GM18517 (cell line): ENCODE data around the gene EIF3K.
"Not testable (repeated sequence)": the region's sequence is repeated elsewhere in the genome, so short reads cannot be mapped to it uniquely, and the experiment has no call there.

Experiments used
- ATAC-seq: cut with Tn5 transposase; IDR thresholded peaks from one replicate; pipeline ENCODE4 v1.9.1; 2021; ENCODE audit warnings: mild to moderate bottlenecking, moderate library complexity; ENCODE audit not compliant: unreplicated experiment

Gene EIF3K

DNA sequence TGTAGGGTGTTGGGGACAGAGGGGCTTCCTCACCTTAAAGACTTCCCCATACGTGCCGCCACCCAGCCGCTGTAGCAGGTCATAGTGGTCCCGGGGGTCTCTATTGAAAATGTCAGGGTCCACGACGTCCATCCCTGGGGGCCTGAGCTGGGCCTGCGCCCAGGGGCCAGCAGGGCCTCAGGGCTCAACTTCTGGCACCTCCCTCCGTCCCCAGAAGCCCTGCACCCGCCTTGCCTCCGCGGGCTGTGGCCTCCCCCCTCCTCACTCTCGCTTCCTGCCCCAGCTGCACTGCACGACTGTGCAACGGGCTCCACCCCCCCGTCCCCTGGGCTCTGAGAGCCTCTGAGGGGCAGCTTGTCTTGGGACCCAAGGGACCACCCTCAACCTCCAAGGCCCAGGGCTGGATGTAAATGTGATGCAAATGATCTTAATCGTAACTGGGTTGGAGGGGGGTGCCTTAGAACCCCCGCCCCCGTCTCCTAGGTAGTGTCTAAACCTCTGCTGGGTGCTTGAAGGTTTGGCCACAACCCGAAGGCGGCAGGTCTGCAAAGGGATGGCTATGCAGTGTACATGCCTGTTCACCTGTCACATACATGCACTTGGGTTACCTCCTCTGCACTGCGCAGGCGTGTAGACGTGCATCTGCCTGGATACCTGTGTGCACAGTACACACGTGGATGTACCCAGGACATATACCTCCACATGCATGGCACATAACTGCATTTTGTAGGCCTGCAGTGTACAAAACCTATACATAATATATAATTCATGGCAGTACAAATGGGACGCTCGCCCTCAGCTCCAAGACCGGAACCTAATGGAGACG is 1.0 kb upstream of the EIF3K start, which contains the start of gene MAP4K1:
TSS of gene MAP4K1 (minus strand) at position 190 of the 826 bp plus-strand sequence. CDS start at position 132, 58 bp downstream.
- ATAC-seq = peak; percentile 50

DNA sequence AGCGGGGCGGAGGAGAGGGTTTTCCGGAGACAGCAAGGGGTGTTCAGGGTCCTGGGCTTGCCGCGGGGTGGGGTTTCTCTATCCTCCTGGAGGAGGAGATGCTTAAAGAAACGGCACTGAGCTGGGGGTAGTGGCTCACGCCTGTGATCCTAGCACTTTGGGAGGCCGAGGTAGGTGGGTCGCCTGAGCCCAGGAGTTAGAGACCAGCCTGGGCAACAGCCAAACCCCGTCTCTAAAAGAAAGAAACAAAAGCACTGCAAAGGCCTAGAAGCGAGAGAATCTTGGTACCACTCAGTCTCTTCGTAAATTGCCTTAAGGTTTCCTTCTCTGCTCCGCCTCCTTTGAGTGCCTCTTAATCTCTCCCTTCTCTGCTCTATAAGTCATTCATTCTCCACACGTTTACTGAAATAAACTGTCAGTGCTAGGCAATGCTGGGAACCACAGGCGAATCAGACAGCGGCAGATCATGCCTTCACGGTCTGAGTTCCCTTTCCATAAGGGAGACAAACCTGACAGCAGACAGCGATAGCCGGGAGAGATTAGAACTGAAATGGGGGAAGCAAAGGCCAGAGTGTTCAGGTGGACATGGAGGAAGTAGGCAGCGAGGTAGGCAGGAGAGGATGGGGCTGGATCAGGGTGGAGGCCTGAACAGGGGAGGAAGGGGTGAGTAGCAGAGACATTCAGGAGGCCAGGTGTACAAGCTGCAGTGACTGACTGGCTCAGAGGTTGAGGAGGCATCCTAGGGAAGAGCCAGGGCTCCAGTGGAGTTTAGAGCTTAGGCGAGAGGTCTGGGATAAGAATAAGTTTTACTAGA is 580 bp downstream of the EIF3K start:
- no peak for ATAC-seq

DNA sequence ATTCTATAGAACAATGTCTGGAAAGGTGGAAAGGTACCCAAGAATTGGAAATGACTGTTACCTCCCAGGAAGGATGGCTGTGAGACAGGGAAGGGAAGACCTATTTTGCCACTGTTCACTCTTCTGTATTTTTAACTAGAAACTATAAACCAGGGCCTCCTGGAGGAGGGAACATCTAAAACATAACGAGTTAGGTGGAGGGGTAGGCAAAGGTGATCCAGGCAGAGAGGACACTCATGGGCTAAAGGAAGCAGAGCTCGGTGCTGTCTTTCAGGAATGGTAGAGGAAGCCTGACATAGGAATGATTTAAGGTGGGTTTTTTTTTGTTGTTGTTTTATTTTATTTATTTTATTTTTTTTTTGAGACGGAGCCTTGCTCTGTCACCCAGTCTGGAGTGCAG is 5.8 kb downstream of the EIF3K start:
- no peak for ATAC-seq

- ATAC-seq = no peak
These were observed 7.4 kb downstream of the EIF3K start for GRCh38 chr19:38626401-38626800.

DNA sequence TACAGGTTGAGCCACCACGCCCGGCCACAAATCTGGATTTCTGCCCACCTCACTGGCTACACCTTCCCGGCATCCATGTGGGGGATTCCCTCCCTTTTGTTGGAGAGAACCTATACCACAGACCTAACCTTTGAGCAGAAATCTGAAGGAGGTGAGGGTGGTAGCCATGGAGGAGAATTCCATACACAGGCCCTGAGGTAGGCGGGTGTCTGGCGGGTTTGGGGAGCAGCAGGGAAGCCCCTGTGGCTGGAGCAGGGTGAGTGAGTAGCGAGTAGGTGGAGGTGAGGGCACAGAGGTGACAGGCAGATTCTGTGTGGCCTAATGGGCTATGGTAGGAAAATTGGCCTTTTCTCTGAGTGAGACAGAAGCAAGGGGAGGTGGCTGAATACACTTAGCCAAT is 10.6 kb downstream of the EIF3K start:
- ATAC-seq = no peak

DNA sequence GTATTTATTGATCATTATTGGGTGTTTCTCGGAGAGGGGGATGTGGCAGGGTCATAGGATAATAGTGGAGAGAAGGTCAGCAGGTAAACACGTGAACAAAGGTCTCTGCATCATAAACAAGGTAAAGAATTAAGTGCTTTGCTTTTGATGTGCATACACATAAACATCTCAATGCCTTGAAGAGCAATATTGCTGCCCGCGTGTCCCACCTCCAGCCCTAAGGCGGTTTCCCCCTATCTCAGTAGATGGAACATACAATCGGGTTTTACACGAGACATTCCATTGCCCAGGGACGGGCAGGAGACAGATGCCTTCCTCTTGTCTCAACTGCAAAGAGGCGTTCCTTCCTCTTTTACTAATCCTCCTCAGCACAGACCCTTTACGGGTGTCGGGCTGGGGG is 12.3 kb downstream of the EIF3K start:
- not testable (repeated sequence) for ATAC-seq

DNA sequence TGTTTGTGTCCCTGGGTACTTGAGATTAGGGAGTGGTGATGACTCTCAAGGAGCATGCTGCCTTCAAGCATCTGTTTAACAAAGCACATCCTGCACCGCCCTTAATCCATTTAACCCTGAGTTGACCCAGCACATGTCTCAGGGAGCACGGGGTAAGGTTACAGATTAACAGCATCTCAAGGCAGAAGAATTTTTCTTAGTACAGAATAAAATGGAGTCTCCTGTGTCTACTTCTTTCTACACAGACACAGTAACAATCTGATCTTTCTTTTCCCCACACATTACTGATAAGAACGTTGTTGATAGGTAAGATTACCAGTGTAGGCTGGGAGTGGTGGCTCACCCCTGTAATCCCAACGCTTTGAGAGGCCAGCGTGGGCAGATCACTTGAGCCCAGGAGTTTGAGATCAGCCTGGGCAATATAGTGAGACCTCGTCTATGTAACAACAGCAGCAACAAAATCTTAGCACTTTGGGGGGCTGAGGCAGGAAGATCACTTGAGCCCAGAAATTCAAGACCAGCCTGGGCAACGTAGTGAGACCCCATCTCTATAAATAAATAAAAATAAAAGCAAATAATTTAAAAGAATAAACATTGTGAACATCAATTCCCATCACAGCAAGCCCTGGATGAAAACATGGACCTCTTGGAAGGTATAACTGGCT is 13.0 kb downstream of the EIF3K start:
- ATAC-seq = not testable (repeated sequence)

DNA sequence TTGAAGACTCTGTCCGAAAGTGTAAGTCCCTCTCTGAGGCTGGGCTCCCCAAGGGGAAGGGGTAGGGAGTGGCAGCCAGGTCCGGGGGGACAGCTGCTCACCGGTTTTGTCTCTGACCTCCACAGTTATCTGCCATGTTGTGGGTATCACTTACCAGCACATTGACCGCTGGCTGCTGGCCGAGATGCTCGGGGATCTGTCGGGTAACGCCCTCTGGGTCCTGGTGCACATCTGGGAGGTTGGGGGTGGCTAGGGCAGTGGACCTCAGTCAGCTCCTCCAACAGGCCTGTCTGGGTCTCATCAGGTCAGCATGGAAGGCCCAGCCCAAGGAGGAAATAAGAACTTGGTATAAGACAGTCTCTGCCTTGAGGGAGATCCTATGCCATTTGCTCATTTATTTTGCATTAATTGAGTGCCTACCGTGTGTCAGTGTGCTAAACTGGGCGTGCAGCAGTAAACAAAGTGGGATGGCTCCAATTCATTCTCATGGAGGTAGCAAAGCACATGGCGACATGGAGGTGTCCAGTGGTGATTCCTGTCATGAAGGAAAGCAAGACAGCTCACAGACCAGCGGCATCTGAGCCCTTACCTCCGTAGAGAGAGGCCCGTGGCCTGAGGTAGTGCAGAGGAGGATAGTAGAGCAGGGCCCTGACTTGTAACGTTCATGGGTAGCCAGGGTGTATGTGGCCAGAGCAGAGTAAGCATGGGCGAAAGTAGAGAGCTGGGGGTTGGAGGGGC is 13.7 kb downstream of the EIF3K start:
- no peak for ATAC-seq

DNA sequence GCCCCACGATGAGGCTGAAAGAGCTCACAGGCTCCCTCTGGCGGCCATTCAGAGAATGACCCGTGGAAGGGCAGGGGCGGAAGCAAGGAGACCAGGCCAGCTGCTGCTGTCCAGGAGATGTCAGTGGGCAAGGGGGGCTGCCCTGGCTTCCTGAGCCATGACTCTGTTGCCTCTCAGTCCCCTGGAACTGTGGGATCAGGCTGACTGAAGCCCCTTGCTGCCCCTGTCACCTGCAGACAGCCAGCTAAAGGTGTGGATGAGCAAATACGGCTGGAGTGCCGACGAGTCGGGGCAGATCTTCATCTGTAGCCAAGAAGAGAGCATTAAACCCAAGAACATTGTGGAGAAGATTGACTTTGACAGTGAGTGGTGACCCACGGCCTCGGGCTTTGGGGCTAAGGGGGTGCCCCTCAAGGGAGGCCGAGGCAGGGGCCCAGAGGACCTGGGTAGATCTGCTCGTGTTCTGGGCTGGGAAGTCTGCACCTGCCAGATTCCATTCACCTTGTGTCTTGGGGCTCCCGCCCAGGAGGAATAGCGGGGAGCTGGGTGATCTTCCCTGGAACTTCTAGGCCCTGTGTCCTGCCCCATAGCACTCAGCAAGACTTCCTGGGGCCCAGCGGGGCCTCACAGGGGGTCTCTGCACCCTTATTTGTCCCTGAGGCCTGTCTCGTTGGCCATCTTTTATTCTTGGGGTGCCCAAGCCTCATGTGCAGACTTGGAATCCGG is 15.9 kb downstream of the EIF3K start:
- no peak for ATAC-seq

DNA sequence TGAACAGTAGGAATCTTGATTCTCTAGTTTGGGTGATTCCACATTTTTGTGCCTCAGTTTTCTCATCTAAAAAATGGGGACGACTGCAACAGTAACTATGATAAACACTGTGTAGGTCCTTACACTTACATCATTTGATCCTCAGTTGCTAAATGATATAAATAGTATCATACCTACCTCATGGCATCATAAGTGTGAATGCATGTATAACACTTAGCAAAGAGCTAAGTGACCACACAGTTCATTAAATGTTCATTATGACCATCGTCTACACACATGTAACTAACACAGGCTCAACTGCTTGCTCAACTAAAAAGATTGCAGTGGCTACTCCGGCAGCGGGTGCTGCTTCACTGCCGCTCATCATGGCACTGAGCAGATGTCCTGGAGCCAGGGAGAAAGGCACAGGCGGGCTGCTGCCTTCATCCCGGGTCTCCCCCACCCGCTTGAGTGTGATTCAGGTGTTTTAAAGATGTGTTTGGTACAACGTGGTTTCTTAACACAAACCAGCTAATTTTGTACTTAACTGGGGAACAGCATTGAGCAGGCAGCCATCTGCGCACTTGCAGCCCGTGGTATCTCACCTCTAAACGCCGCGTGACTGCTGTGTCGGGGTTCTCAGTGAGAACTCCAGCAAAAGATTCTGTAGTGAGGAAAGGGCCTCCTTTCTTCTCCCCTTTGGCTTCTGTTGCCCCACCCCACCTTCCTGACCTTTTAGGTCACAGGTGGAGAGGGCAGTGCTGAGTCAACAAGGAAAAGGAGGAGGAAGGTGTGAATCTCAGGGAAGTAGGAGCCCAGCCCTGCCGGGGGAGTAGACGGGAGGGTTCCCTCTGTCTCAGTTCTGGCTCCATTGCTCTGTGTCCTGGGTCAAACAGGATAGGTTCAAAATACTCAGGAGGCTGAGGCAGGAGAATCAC is 16.8 kb downstream of the EIF3K start:
- no peak for ATAC-seq

- no peak for ATAC-seq
These were observed 19.5 kb downstream of the EIF3K start for GRCh38 chr19:38638461-38638860.

GRCh38 chr19:38639679-38640078 is 20.7 kb downstream of the EIF3K start:
- ATAC-seq = no peak

- no peak for ATAC-seq
These were observed 21.4 kb downstream of the EIF3K start for GRCh38 chr19:38640368-38640767.

- no peak for ATAC-seq
These were observed 23.2 kb downstream of the EIF3K start for GRCh38 chr19:38642176-38642575.

- ATAC-seq = no peak
These were observed 25.7 kb downstream of the EIF3K start for GRCh38 chr19:38644719-38645118.

DNA sequence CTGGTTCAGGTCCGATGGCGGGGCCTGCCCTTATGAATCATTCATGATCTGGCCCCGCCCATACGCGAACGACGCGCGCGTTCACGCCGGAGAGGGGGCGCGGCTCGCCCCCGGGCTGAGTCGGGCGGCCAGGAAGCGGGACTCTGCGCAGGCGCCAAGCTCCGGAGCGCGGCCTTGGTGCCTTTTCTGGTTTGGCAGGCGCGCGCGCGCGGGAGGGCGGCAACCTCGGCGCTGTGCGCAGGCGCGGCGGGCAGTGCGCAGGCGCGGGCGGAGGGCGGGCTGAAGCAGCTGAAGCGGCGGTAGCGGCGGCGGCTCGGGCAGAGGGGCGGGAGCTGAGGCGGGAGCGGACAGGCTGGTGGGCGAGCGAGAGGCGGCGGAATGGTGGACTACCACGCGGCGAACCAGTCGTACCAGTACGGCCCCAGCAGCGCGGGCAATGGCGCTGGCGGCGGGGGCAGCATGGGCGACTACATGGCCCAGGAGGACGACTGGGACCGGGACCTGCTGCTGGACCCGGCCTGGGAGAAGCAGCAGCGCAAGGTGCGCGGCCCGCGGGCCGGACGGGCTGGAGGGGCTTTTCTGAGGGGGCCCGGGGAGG is 28.5 kb downstream of the EIF3K start, which contains the start of gene ACTN4:
TSS of gene ACTN4 (plus strand) at position 282 of the 598 bp plus-strand sequence. CDS start at position 379, 97 bp downstream.
- peak; percentile 86 for ATAC-seq

GRCh38 chr19:38647966-38648768 is 29.2 kb downstream of the EIF3K start:
- no peak for ATAC-seq
